Measurements from ENCODE around the gene SCGB3A1.

DNA sequence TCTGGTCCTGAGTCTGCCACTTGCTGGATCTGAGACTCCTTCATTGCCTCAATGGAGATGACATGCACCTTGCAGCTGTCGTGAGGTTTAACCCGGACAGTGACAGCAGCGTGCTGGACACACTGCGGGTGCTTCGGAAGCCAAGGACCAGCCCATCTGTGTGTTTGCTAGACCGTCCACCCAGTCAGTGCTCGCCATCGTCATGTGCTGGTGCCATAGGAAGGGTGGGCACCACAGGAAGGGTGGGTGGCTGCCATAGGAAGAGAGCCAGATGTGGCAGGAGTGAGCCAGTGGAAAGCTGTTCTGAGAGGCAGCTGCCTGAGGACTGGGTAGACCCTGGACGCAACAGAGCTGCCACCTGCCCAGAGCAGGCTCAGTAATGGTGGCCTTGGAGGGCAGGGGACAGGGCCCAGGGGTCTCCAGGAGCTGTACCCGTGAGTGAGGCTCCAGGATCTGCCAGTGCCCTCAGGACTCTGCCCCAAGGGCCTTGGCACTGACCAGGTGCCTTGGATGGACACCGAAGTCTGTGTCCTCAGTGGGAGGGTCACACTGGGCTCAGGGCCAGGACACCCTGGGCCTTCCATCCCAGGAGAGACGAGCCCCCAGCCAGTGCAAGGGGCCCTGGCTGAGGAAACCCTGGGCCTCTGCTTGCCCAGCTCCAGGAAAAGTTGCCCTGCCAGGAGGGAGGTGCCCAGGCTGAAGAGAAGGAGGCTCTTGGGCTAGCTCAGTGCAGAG lies 36.3 kb upstream of the SCGB3A1 start:
- TF ChIP-seq POLR2A (IDR thresholded peaks at IDR 0.05) = no peak
- TF ChIP-seq, protein P1, sequence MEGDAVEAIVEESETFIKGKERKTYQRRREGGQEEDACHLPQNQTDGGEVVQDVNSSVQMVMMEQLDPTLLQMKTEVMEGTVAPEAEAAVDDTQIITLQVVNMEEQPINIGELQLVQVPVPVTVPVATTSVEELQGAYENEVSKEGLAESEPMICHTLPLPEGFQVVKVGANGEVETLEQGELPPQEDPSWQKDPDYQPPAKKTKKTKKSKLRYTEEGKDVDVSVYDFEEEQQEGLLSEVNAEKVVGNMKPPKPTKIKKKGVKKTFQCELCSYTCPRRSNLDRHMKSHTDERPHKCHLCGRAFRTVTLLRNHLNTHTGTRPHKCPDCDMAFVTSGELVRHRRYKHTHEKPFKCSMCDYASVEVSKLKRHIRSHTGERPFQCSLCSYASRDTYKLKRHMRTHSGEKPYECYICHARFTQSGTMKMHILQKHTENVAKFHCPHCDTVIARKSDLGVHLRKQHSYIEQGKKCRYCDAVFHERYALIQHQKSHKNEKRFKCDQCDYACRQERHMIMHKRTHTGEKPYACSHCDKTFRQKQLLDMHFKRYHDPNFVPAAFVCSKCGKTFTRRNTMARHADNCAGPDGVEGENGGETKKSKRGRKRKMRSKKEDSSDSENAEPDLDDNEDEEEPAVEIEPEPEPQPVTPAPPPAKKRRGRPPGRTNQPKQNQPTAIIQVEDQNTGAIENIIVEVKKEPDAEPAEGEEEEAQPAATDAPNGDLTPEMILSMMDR (IDR thresholded peaks at IDR 0.05) = no peak
